HG03469 (cell line): Measurements from ENCODE around the gene ERCC4.

Source experiments
- ATAC-seq: cut with Tn5 transposase; IDR thresholded peaks from one replicate; pipeline ENCODE4 v1.9.1; 2021; ENCODE audit warnings: mild to moderate bottlenecking, moderate library complexity, moderate number of reproducible peaks; ENCODE audit not compliant: unreplicated experiment

The ERCC4 gene

GRCh38 chr16:13909872-13910303, 10.1 kb upstream of the ERCC4 start:
- ATAC-seq: no peak

GRCh38 chr16:13911306-13911705, 8.6 kb upstream of the ERCC4 start:
- ATAC-seq: no peak

- no peak for ATAC-seq
Measured at GRCh38 chr16:13911871-13912270, 8.1 kb upstream of the ERCC4 start.

- no peak for ATAC-seq
Measured at GRCh38 chr16:13912891-13913290, 7.1 kb upstream of the ERCC4 start.

- no peak for ATAC-seq
Measured at GRCh38 chr16:13913374-13914292, 6.3 kb upstream of the ERCC4 start.

- ATAC-seq: no peak
Measured at GRCh38 chr16:13915033-13915635, 4.8 kb upstream of the ERCC4 start.

GRCh38 chr16:13919330-13919682, 648 bp upstream of the ERCC4 start:
- no peak for ATAC-seq

GRCh38 chr16:13920510-13920818, 510 bp downstream of the ERCC4 start:
- ATAC-seq: no peak

GRCh38 chr16:13921328-13921727, 1.4 kb downstream of the ERCC4 start:
- ATAC-seq: no peak

- no peak for ATAC-seq
Measured at GRCh38 chr16:13923703-13924298, 3.8 kb downstream of the ERCC4 start.

GRCh38 chr16:13926464-13926863, 6.5 kb downstream of the ERCC4 start:
- ATAC-seq: no peak

GRCh38 chr16:13926891-13927290, 6.9 kb downstream of the ERCC4 start:
- ATAC-seq: no peak

GRCh38 chr16:13928646-13929045, 8.7 kb downstream of the ERCC4 start:
- ATAC-seq: no peak

GRCh38 chr16:13931845-13932244, 11.9 kb downstream of the ERCC4 start:
- ATAC-seq: no peak

- no peak for ATAC-seq
Measured at GRCh38 chr16:13935408-13935807, 15.5 kb downstream of the ERCC4 start.

- ATAC-seq: no peak
Measured at GRCh38 chr16:13936155-13936554, 16.2 kb downstream of the ERCC4 start.

- no peak for ATAC-seq
Measured at GRCh38 chr16:13936596-13937081, 16.7 kb downstream of the ERCC4 start.

- ATAC-seq: no peak
Measured at GRCh38 chr16:13937411-13937810, 17.5 kb downstream of the ERCC4 start.

- ATAC-seq: no peak
Measured at GRCh38 chr16:13938480-13938879, 18.5 kb downstream of the ERCC4 start.

GRCh38 chr16:13939821-13940220, 19.9 kb downstream of the ERCC4 start:
- ATAC-seq: no peak

GRCh38 chr16:13940397-13940933, 20.5 kb downstream of the ERCC4 start:
- no peak for ATAC-seq

- no peak for ATAC-seq
Measured at GRCh38 chr16:13944816-13945215, 24.9 kb downstream of the ERCC4 start.
